Stromal cell of bone marrow (primary cell): ENCODE measurements around the gene ADGRA1.

Experiments used
- DNase-seq: peaks from one replicate; pipeline ENCODE4 v3.0.0-alpha.2; 2012; ENCODE audit warnings: low read depth

The ADGRA1 gene

DNA sequence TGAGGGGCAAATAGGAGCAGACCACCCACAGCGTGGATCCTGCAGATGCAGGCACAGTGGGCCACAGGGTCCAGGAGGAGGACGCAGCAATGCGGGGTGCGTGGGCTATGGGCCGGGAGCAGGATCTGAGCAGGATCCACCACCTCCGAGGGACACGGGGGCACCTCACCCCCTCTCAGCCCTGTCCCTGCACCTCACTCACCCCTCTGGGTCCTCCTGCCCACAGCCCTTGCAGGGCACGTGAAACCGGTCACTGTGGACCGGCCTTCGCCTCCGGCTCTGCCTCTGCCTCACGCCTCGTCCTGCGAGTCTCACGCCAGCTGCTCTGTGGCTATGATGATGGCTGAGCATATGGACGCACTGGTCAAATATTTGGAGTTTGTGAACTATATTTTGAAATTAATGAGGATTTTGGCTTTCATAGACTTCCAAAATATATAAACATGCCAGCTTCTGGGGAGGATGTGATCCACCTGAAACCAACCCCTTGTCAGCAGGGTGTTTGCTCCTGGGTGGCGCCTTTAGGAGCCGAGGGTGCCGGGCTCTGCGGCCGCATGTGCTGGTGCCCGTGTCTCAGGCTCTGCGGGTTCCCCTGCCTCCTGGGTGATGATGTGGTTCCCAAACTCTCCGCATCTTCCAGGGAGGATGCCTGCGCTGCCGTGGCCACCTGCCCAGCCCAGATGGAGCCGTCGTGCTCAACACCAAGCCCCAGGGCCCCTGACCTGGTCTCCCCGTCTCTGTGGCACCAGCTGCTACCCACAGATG, 11.3 kb upstream of the ADGRA1 start:
- no peak for DNase-seq

DNA sequence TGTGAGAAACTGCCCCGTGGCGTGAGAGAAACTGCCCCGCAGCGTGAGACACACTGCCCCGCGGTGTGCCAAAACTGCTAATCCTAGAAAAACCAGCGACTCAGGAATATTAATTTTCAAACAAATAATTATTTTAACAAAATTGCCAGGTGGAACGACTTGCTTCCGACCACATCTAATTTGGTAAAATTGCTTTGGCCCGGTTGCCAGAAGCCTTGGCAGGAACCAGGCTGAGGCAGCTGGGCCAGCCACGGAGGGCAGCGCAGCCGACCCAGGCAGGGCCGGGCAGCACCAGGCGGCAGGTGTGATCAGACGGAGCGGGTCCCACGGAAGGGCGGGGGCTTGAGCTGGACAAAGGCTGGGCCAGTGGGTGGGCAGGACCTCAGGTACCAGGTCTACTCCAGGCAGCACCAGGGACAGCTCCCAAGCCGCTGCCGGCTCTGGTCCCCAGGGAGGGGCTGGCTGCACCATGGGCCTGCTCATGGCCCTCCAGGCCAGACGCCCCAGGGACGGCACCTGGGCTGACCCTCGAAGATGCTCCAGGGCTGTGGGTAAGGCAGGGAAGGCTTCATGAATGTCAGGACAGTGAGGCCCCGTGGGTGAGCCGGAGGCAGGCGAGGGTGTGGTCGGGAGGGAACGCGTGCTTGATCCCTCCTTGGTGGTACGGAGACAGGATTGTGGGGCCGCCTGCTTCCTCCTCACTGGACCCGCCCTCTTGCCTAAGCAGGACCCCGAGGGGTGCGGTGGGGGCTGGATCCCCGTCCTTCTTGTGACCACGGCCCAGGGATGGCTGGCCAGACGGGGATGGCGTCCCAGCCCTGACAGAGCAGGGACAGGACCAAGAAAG, 7.7 kb upstream of the ADGRA1 start:
- DNase-seq = no peak

DNA sequence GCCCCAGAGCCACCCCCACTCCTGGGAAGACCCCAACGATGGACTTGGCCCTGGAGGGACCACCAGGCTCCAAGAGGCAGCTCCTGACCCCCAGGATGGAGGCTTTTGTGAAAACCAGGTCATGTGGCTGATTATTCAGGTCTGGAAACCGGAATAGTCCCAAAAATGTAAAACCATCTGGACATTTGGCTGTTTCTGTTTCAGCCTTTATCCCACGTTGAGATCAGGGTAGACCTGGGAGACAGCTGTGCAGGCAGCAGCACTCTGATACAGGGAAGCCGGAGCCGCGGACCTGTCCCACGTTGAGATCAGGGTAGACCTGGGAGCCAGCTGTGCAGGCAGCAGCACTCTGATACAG, 7.1 kb upstream of the ADGRA1 start:
- no peak for DNase-seq

DNA sequence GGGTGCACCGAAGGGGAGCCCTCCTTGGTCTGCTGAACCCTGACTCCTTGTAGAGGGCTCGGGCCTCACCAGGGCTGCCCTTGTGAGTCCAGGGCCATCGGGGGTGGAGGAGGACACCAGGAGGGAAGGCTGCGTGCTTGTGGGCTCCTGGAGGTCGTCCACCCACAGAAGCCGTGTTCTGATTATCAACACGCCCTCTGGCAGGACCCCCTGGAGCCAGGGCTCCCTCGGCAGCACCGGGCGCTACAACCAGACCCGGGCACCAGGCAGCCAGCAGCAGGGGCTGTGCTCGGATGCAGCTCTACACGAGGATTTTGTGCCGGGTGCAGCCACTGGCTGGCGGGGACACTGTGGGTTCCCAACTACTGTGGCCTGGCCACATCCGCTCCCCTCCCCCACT, 6.1 kb upstream of the ADGRA1 start:
- DNase-seq = no peak

DNA sequence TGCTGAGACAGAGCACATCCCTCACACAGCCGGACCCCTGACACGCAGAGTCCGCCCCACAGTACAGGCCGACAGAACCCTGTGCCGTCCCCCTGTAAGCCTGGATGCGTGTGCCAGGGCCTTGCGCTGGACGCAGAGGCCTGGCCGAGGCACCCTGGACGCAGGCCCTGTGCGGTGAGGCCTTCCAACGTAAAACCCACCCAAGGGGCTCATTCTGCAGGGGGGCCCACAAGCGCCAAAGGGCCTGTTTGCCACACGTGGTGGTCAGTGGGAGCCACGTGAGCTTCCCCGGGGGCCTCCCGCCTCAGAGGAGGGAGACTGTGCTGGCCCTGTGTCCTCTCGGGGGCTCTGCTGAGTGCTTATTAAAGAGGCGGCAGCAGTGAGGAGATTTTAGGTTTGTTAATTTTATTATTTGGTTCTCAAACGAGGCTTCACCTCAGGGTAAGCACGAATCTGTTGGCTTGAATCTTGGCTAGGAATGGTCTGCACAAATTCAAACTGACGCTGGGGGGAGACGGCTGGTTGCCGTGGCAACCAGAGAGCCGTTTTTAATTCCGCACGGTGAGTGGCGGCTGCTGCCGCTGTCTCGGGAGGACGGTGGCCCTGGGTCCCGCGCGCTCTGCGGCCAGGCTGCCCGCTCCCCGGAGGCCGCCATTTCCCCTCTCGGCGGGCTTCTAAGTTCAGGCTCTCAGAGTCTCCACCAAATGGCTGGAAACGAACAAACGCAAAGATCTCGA, 4.9 kb upstream of the ADGRA1 start:
- no peak for DNase-seq

DNA sequence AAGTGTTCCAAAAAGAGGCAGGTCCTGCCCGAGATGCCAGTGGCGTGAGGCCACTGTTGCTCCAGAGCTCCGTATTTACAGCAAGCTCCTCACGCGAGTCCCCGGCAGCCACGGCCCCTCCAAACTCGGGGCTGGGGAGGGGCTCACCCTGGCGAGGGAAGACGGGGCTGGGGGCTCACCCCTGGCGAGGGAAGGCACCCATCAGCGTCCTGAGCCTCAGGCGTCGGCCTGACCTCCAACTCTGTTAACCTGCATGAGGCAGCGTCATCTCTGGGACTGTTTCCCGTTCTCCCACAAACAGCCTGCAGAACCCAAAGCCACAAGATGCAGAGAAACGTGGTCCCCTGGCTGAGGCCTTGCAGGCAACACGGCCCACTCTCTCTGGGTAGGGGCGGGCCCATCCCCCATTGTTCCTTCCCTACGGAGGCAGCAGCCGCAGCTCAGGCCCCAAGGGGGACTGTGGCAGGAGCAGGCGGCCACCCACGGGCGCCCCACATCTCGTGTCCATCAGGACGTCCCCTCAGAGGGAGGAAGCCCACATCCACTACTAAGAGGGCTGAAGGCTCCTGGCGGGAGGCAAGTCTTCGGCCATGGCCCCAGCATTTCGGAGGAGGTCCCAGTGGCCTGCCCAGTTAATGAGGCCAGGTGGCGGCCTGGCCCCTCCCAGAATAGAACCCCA, 4.2 kb upstream of the ADGRA1 start:
- no peak for DNase-seq

DNA sequence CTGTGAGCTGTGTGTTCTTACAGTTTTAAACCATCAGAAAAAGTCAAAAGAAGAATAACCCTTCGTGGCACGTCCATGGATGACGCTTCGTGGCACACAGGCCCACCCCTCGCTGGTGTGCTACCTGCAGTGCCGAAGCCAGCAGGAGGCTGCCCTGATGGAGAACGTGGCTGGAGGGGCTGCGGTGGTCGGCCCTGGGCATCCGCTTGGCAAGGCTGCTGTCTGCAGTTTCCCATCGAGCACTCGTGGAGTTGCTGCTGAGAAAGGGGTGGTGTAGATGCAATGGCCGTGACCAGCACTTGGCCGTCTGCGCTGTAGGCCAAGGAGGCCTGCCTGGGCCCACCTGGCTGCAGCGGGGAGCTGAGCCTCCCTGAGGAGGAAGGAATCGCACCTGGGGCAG, 3.2 kb upstream of the ADGRA1 start:
- no peak for DNase-seq

DNA sequence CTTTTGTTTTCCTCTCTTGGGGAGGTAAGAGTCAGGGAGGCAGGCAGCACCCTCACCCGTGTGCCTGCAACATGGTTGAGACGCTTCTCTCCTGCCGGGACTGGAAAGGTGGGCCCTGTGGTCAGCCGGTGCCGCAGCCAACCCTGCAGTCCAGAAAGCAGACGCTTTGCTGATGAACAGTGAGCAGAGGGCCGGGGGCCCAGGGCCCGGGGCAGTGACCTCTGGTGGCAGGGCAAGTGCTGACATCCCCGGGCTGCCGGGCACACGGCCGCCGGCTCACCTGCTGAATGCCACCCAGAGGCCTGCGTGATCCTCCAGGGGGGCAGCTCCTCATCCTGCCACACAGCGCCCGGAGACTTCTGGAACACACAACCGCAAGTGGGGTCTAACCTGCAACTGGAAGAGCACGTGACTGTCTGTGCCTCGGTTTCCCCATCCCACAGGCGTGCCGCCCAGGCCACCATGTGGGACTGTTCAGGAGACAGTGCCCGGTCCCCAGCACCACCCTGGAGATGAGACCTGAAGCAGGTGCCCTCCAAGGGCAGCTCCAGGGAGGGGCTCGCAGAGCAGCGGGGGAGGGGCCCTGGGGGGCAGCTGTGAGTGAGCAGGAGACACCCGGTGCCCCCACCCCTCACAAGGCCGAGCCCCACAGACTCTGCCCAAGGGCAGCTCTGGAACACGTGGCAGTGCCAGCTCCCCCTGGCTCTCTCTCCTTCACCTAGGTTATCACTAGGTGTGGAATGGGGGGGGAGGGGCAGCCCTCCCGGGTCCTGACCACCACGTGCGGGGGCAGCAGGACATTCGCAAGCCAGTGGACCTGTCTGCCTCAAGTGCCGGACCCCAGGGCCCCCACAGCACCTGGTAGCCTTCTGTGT, 2.2 kb upstream of the ADGRA1 start:
- DNase-seq = no peak

DNA sequence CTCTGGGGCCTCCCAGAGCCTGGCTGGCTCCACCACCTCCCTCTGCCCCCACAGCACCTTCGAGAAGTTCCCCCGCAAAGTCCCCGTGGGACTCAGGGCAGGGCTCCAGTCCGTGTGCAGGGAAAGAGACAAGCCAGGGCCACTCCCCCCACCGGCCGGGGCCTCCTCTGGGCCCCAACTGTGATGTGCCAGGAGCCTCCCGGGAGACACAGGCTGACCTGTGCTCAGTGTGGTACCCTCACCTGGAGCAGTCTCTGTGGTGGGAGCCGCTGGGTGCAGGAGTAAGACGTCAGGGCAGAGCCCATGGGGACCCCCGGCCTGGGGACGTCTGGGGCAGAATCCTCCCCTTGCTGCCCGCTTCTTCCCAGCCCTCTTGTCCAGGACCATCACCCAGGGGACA, 1.5 kb upstream of the ADGRA1 start:
- DNase-seq = no peak

DNA sequence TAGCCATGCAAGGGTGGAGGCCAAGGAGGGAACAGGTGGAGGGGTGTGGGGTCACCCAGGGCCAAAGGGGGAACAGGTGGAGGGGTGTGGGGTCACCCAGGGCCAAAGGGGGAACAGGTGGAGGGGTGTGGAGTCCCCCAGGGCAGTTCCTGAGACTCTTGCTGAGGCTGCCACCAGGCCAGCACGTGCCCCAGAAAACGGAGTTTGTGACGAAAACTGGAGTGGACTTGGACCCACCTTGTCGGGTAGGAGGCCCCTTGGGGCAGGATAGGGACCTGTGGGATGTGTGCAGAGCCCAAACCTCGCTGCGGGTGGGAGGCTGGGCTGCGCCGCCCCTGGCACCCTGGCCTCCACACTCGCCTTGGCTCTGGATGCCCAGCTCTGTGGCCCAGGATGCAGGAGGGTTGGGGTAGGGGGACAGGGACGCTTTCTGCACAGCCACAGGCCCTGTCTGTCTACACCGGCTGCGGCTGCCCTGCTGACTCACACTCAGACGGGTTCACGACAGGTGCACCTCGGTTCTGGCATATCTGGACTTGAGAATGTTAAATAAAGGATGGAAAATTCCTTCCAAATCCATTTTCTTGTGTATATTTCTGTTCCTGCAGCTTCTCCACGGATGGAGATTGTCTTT, 562 bp upstream of the ADGRA1 start:
- no peak for DNase-seq

DNA sequence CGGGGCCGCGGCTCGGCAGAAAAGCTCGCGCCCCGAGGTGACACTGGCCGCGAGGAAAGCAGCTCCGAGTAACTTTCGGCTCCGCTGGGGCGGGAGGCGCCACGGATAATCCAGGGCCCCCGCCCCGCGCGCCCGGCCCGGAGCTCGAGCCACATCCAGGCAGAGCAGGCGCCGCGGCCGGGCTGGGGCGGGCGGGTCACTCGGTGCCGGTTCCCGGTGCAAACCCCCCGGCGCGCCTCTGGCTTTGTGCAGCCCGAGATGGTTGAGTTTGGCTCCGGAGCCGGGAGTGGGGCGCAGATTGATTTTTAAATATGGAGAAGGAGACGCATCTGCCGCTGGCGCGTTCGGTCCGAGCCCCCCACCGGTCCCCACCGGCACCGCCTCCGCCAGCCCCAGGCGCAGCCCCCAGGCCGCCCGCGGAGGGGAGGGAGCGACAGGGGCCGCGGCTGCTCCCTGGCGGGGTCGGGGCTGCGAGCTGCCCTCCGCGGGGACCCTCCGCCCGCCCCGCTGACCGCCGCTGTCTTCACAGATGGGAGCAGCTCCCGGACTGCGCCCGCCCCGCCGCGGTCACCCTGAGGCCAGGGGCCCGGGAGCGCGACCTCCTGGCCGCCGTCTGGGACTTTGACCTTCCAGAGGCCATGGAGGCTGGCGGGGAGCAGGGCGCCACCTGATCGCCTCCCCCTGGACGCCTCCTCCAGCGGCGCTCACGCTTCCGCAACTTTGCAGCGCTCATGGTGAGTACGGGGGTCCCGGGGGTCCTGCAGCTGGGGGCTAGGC, 643 bp downstream of the ADGRA1 start:
- DNase-seq = no peak

DNA sequence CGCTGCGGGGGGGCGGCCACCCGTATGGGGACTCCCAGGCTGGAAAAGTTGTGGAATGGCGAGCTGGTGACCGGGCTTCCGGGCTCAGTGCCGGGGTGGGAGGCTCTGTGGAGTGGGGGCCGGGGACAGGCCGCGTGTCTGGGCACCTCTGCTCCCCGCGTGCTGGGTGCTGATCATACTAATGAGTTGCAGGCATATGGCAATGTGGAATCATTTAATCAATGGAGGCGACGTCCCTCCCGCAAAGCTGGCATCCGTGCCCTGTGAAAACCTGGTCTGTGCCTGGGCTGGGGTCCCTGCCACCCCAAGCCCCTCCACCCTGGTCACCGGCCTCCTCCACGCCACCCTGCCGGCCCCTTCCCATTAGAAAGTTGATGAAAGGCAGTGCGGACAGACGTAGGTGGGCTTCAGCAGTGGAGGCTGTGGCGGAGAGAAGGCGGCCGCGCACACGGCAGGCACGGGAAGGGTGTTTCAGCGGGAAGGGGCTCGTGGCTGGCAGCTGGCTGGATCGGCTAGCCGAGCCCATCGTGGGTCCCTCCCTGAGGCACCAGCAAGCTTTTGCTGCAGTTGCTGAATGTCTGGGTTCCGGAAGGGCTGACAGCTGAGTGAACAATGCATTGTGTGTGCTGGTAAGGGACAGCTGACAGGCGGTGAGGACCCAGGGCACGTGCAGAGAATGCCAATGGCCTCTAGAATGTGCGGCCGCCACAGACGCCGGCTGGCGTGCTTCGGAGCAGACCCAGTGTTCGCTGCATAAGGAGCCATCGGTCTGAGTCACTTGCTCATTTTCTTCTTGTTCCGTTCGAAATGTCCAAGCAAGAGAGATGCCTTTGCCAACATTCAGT, 1.5 kb downstream of the ADGRA1 start:
- no peak for DNase-seq

DNA sequence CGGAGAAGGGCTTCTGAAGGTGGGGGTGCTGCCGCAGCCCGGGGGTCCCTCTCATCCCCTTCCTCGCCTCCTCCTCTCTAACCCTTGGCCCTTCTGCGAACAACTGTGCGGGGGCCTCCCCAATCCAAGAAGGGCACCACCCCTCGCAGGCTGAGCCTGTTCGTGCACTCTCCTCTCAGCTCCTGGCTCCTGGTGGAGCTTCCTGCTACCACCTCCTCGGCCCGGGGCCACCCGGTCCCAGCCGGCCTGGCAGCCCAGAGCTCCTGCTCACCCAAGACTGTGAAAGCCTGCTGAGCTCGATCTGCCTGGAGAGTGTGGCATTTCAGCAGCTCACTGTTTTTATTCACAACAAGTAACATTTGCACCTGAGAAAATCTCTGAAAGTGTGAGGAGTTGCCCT, 2.4 kb downstream of the ADGRA1 start:
- no peak for DNase-seq

DNA sequence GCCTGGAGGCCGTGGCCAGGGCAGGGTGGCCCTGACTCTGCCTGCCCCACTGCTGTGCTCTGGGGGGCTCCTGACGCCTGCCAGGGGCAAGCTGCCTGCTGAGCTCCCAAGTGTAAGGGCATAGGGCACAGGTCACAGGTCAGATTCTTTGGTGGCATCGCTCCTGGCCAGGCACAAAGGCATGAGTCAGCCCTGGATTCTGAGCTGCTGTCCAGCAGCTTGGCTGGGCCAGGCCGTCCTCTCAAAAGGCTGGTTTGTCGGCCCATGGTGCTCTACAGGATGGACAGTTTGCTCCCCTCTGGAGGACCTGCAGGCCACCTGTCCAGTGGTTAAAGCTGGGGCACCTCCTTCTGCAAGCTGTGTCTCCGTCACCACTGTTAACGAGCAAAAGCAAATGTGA, 2.9 kb downstream of the ADGRA1 start:
- DNase-seq = no peak

DNA sequence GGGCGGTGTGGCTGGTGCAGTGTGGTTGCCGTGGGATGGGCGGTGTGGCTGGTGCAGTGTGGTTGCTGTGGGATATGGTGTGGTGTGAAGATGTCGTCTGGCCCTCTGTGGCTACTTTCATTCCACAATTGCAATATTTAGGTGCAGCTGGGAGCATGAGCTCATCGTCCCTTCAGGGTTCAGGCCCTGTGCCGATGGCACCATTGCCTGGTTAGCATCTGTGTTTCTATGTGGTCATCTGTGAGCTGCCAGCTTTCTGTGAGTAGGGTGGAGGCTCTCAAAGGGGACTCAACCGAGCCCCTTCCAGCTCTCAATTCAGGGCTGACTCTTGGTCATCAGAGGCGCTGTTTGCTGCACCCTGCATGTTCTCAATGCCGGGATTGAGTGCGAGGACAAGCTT, 3.6 kb downstream of the ADGRA1 start:
- DNase-seq = no peak

DNA sequence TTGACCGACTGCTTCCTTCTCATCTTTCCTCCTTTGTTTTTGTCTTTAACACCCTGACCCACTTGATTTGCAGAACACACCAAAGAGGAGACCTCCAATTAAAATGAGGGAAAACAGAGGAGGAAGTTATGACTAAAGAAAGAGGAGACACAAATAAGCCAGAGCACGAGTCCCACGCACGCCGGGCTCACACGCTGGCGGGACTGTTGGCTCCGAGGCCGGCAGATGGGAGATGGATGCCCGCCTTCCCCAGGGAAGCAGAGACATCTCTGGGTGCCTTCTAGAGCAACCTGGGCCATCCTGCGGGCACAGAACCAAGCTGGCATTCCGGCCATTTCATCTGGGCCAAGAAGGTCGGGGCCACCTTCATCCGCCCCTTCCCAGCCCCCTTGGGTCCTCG, 5.6 kb downstream of the ADGRA1 start:
- DNase-seq = no peak

DNA sequence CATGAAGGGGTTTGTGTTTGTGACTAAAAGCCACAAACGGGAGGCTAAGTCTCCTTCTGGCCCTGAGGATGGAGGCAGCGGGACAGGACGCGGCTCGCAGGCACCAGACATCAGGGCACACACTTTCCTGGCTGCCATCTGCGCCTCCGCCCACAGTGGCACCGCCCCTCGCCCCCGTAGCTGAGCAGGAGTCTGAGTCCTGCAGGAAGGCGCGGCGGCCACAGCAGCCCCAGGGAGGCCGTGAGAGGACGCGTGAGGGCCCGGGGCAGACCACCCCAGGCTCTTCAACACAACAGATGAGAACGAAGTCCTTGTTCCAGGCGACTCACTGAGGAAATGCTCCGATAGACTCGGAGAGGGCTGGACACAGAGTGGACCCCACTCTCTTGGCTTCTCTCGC, 6.6 kb downstream of the ADGRA1 start:
- no peak for DNase-seq

DNA sequence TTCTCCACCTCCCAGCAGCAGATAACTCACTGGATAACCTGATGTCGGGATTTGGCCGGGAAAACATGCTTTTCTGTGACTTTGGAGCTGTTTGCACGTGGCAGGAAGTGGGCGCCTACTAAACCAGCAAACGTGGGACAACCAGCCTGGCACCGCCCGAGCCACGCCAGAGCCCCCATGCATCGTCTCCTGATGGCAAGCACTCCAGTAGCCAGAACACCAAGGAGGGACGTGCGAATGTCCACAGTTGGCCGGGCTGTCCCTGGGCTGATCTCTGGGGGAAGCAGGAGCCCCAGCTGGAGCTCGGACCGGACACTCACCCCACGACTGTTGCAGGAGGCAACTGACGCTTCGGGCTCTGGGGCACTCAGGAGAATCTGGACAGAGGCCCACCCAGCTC, 7.1 kb downstream of the ADGRA1 start:
- no peak for DNase-seq

DNA sequence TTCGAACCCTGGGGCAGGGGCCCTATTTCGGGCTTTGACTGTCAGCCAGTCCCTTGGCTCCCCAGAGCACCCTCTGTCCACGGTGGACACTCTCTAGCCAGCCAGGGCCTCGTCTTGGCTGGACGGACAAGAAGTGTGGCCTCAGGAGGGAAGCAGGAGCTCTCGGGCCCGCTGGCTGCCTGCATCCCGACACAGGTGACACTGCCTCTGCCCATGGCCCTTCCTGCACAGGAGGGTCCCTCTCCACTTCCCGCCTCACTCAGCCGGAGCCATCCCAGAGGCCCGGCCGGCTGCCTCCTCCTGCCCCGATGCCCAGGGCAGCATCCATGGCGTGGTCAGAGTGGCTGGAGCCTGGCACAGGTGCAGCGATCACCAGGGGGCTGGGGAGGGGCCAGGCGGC, 7.9 kb downstream of the ADGRA1 start:
- no peak for DNase-seq
